DOHH2 (cell line): ENCODE data around the gene KCNQ1.

Source experiments
- H3F3A ChIP-seq: fragments of 200-600 bp; sonication (generic), shearing (Covaris generic); 2 replicates; pipeline ENCODE4 v1.6.0; 2016; ENCODE audit warnings: antibody characterized with exemption, mild to moderate bottlenecking; ENCODE audit not compliant: control insufficient read depth, insufficient read depth
- H3K27ac ChIP-seq: fragments of 200-600 bp; sonication (generic); 2 replicates; pipeline ENCODE4 v1.5.1; 2014; ENCODE audit warnings: low read depth, mild to moderate bottlenecking, low read length, moderate library complexity
- H3K27me3 ChIP-seq: fragments of 200-600 bp; sonication (generic); 2 replicates; pipeline ENCODE4 v1.6.1; 2014; ENCODE audit warnings: mild to moderate bottlenecking, low read length, mixed read lengths; ENCODE audit not compliant: control insufficient read depth
- H3K36me3 ChIP-seq: fragments of 200-600 bp; sonication (generic); 2 replicates; pipeline ENCODE4 v1.6.1; 2014; ENCODE audit warnings: mild to moderate bottlenecking, low read length, moderate library complexity, mixed read lengths; ENCODE audit not compliant: control insufficient read depth
- H3K4me1 ChIP-seq: fragments of 200-600 bp; sonication (generic); 2 replicates; pipeline ENCODE4 v1.6.1; 2014; ENCODE audit warnings: mild to moderate bottlenecking, low read length, mixed read lengths; ENCODE audit not compliant: control insufficient read depth
- H3K4me2 ChIP-seq: fragments of 200-600 bp; sonication (generic); 2 replicates; pipeline ENCODE4 v1.6.0; 2014; ENCODE audit warnings: mild to moderate bottlenecking, low read length, moderate library complexity
- H3K4me3 ChIP-seq: fragments of 200-600 bp; sonication (generic); 2 replicates; pipeline ENCODE4 v1.5.1; 2014; ENCODE audit warnings: mild to moderate bottlenecking, low read length, mixed read lengths
- H3K79me2 ChIP-seq: fragments of 200-600 bp; sonication (generic); 2 replicates; pipeline ENCODE4 v1.6.1; 2014; ENCODE audit warnings: mild to moderate bottlenecking, low read length, mixed read lengths; ENCODE audit not compliant: control insufficient read depth
- H3K9me2 ChIP-seq: fragments of 200-600 bp; sonication (generic); replicated peaks from 2 replicates; pipeline ENCODE4 v1.6.1; 2014; ENCODE audit warnings: mild to moderate bottlenecking, low read length, mixed read lengths; ENCODE audit not compliant: control insufficient read depth
- H3K9me3 ChIP-seq: fragments of 200-600 bp; sonication (generic); 2 replicates; pipeline ENCODE4 v1.6.1; 2014; ENCODE audit warnings: antibody characterized with exemption, low read length, mixed read lengths; ENCODE audit not compliant: control insufficient read depth, insufficient read depth
- H4K20me1 ChIP-seq: fragments of 200-600 bp; sonication (generic); 2 replicates; pipeline ENCODE4 v1.6.0; 2014; ENCODE audit warnings: low read depth, mild to moderate bottlenecking, antibody characterized with exemption, low read length, moderate library complexity; ENCODE audit not compliant: control insufficient read depth, insufficient read depth
- EZH2phosphoT487 ChIP-seq: fragments of 200-600 bp; sonication (generic); IDR thresholded peaks from 2 replicates; pipeline ENCODE4 v1.6.1; 2017; ENCODE audit warnings: borderline replicate concordance, mild to moderate bottlenecking, antibody characterized with exemption, low read length, moderate library complexity, mixed read lengths
- TF ChIP-seq, protein P1 (sequence below): fragments of 200-600 bp; sonication (generic); IDR thresholded peaks from one replicate; pipeline ENCODE4 v1.5.1; 2014; ENCODE audit warnings: antibody characterized with exemption, mild to moderate bottlenecking, low read depth, low read length; ENCODE audit not compliant: poor library complexity, severe bottlenecking

KCNQ1 gene

DNA sequence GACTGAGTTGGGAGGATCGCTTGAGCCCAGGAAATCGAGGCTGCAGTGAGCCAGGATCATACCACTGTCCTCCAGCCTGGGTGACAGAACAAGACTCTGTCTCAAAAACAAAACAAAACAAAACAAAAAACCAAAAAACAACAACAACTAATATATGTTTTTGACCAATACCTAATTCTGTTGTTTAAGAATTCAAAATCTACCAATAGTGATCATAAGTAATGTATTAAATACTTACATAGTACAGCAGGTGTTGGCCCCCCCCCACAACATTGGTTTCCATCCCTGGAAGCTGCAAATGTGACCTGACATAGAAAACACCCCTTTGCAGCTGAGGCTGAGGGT, 74.7 kb downstream of the KCNQ1 start:
- H3K36me3 ChIP-seq = no peaks in the 10 kb centered on the region
- no peak overlapping the region for H3K27ac ChIP-seq
- H3K4me2 ChIP-seq = no peak overlapping the region
- H3K79me2 ChIP-seq = no peaks in the 10 kb centered on the region
- H3F3A ChIP-seq = no peaks in the 10 kb centered on the region
- TF ChIP-seq EZH2phosphoT487 = no peak
- TF ChIP-seq, protein P1, sequence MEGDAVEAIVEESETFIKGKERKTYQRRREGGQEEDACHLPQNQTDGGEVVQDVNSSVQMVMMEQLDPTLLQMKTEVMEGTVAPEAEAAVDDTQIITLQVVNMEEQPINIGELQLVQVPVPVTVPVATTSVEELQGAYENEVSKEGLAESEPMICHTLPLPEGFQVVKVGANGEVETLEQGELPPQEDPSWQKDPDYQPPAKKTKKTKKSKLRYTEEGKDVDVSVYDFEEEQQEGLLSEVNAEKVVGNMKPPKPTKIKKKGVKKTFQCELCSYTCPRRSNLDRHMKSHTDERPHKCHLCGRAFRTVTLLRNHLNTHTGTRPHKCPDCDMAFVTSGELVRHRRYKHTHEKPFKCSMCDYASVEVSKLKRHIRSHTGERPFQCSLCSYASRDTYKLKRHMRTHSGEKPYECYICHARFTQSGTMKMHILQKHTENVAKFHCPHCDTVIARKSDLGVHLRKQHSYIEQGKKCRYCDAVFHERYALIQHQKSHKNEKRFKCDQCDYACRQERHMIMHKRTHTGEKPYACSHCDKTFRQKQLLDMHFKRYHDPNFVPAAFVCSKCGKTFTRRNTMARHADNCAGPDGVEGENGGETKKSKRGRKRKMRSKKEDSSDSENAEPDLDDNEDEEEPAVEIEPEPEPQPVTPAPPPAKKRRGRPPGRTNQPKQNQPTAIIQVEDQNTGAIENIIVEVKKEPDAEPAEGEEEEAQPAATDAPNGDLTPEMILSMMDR = no peak
- H3K4me1 ChIP-seq = no peaks in the 10 kb centered on the region
- no peak overlapping the region for H3K4me3 ChIP-seq
- no peaks in the 10 kb centered on the region for H4K20me1 ChIP-seq
- H3K27me3 ChIP-seq = no peaks in the 10 kb centered on the region
- no peaks in the 10 kb centered on the region for H3K9me3 ChIP-seq
- no peaks in the 10 kb centered on the region for H3K9me2 ChIP-seq

DNA sequence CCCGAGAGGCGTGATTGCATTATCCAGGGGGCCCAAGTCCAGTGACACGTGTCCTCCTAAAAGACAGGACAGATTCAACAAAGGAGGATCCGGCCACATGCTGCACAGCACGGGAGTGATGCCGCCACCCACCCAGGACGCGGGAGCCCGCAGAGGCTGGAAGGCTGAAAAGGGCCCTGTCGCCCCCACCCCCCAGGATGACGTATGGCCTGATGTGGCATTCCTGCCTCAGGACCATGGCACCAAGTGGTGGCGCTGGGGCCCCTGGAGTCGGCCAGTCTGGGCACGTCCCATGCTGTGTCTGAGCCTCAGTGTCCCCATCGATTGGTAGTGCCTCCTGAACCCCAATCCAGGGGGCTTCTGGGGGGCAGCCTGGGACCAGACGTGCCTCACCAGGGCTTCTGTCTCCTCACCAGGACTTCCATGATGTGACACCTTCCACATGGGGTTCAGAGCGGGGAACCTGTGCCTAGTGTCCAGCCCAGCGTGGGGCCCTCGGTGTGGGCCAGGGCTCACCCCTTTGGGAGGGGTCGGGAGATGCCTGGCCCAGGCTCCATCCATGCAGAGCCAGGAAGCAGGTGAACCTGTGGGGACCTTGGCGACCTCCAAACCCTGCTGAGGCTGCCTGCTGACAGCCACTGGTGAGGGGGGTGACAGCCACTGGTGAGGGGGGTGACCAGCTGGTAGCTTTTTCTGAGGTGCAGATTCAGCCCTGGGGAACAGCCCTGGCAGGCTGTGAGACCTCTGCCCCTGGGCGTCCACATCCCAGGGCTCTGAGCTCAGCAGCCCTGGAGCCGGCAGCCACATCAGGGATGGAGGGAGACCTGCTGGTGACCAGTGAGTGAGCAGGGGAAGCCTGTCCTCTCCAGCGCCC, 75.3 kb downstream of the KCNQ1 start:
- Histone ChIP-seq H3K4me3 (no peak overlapping the region), H3F3A (no peaks in the 10 kb centered on the region), H3K79me2 (no peaks in the 10 kb centered on the region), H3K9me3 (no peaks in the 10 kb centered on the region), H3K36me3 (no peaks in the 10 kb centered on the region), H4K20me1 (no peaks in the 10 kb centered on the region), H3K4me2 (no peak overlapping the region), H3K27me3 (no peaks in the 10 kb centered on the region), H3K27ac (no peak overlapping the region), H3K9me2 (no peaks in the 10 kb centered on the region), H3K4me1 (no peaks in the 10 kb centered on the region)
- TF ChIP-seq, protein P1 = no peak
- TF ChIP-seq EZH2phosphoT487 = no peak

DNA sequence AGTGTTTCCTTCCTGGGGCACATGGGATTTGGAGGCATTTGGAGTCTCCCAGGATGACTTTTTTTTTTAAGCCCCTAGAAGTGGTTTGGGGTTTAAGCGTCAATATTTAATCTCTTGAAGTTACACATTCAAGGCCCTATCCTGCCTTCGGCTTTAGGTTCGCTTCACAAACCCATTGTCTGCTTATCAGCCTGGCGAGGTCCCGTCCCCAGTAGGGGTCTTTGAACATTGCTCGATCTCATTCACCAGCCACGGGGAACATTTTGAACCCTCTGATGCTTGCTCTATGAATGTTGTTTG, 75.9 kb downstream of the KCNQ1 start:
- Histone ChIP-seq H3F3A (no peaks in the 10 kb centered on the region), H3K4me2 (no peak overlapping the region), H3K9me3 (no peaks in the 10 kb centered on the region), H3K4me3 (no peak overlapping the region), H3K4me1 (no peaks in the 10 kb centered on the region), H3K9me2 (no peaks in the 10 kb centered on the region), H3K36me3 (no peaks in the 10 kb centered on the region), H4K20me1 (no peaks in the 10 kb centered on the region), H3K27ac (no peak overlapping the region), H3K79me2 (no peaks in the 10 kb centered on the region), H3K27me3 (no peaks in the 10 kb centered on the region)
- TF ChIP-seq, protein P1 = no peak
- no peak for TF ChIP-seq EZH2phosphoT487
